Hepatic stellate cell (primary cell): ENCODE results near the gene CD59.
"Not testable (repeated sequence)": the region's sequence is repeated elsewhere in the genome, so short reads cannot be mapped to it uniquely, and the experiment has no call there.

Experiments used
- DNase-seq: peaks from one replicate; pipeline ENCODE4 v3.0.0; 2011; ENCODE audit warnings: low spot score

CD59 gene

DNA sequence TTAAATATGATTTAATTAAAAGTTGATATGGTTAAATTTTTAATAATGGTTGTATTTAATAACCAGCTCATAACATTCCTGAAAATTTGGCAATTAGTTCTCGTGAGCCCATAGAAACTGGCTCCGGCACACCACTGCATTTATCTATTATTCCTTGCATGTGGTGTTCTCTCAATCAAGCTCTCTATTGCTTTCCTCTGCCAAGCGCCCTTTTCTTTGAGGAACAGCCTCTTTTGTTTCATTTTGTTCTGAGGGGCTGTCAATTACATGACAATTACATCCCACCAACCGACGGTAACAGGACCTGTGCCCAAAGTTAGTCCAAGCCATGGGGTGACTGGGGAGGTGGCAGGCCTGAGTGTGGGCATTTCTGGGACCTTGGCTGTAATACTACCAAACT, 43.7 kb downstream of the CD59 start:
- DNase-seq = no peak

DNA sequence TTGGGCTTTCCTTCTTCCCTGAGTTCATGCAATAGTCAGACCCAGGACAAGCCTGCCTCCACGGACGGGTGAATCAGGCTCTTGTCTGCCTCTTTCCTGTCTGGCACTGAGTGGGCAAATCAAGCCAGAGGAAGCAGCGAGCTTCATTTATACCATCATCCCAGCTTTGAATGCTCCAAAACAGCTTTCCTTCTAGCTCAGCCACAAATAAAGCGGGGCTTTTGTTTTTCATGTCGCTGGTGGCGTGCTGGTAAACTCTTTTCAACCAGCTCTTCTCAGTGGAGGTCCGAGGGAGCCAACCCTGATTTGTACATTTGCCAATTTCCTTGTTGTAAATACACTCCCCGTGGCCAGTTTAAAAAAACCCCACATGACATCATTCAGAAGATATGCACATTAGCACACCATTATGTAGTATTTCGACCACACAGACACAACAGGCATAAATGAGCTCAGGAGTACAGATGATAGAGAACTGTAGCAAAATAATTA, 44.2 kb downstream of the CD59 start:
- DNase-seq = peak; percentile 54

DNA sequence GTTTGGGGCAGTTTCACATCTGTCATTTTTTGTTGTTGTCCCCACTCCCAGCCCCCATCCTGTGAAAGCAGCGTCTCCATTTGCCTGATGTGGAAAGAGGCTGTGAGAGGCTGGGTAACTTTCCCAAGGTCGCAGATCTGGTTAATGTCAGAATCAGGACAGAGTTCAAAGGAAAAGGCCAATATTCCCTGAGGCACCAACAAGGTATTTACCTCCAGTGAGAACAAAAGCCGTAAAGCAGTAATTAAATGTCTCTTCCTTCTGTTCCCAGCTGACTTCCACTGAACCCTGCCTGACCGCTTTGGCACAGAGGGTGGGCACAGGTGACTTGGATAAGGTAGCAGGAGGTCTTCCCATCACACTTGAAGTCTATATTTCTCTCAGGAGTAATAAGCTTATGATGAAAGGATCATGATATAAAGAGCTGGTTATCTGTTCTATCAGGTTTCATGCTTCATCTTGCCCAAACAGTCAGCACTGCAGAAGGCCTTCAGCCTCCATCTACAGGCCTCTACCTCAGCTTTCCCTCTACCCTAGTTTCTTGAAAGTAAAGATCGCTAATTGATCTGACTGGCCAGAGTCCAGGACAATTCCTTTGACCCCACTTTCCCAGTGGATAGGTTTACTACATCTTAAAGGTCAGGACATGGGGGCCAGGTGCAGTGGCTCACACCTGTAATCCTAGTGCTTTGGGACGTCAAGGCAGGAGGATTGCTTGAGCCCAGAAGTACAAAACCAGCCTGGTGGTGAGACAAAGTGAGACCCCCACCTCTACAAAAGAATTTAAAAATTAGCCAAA, 45.0 kb downstream of the CD59 start:
- DNase-seq = no peak

DNA sequence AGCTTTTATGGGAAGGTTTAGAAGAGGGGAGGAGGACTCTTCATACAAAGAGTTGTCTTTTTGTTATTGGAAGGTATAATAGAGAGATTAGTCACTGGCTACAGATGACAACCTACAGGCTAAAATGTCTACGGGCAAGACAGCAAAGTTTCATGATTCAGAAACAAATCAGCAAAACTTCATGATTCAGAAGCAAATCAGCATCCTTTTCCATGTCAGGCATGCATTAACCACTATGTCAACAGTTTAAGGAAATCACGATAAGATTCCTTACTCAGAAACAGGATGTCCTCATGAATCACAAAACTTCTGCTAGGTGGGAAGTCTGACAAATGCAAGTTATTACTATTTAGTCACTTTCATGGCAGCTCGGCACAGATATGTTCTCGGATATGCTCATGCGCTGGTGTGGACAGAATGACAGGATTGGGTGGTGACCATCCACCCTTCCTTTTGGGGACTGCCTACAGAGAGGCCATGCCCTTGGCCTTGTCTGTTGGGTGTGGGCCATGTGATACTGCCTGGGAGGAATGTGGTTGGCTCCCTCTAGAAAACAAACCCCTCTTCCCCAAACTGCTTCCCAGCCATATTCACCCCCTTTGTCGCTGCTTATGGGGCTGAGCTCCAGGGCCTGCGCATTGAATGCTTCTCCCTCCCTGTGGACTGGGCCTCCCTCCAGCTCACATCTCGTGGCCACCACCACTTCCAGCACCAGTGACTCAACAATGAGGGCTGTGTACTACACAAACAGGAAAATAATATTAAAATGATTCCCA, 45.7 kb downstream of the CD59 start:
- peak; percentile 68 for DNase-seq

DNA sequence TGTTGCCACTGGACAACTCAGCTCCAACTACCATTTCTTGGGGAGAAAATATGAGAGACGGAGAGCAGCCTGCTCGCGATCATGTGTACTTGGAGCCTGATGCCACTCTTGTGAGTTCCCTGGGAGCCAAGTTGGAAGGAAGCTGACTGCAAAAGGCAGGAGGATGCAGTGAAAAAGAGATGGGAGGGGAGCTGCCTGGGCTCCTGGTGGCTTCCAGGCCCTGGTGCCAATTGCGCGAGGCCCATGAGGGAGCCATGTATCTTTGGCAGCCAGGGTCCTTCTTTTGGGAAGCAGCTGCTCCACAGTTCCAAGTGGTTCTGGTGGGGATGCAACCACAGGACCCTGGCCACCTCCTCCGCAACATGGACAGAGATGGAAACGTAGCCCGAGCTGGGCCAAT, 46.7 kb downstream of the CD59 start:
- DNase-seq = no peak

DNA sequence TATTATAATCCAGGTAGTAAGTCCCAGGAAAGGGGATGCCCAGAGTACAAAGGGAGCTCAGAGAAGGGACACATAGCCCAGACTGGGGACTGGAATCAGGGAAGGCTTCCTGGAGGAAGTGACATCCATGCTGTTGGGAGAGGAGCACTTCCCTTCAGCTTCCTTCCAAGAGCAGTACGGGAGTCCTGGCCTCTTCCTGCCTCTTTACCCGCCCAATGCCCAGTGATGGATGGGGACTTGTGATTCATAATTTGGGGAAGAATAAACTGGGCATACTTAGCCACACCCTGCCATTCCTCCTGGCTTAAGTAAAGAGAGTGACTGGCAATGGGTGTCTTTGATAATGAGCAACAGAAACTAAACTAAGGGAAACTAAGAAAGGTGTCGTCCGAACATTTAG, 47.1 kb downstream of the CD59 start:
- DNase-seq = no peak

DNA sequence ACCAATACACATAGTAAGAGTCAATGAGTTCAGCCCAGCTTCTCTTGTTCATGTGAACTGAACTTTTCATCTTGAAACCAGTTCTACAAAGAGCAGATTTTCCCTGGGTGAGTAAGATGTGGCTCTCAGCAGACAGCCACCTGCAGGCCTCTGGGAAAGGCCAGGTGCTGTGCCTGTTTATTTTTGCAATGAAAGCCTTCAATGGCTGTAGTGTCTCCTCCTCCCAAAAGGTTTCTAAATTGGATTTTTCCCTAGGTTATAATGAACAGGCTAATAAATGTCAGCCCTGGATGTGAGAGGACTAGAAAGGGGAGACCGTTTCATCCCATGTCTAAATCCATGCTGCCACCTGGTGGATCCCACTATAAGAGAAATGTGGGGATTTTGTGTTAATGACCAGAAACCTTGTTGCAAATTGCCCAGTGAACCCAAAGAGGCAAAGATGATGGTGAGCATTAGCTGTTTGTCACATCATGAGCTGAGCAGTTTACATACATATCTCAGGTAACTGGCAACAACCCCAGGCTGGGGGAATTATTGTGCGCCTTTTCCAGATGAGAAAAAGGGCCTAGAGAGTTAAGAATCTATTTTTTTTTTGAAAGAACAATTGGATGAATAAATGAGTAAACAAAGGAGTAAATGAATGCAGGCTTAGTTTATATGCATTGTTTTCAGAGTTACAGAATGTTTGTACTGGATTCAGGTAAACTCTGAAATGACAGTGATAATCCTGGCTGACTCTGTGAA, 48.3 kb downstream of the CD59 start:
- DNase-seq = peak; percentile 44

DNA sequence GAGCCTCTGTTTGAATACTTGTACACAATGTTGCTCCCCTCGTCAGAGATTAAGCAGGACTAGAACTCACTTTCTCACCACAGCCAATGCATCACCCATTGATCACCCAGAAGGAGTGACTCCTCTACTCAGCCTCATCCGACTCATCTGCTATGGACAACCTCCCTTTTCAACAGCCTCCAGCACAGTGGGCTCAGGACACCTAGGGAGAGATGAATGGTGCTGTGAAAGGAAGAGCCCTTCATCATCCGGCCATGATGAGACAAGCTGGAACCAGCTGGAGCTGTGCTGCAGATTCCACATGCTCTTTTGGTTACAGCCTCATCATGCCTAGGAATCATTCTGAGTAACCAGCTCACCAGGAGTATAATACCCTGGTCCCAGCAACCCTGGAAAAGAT, 51.1 kb downstream of the CD59 start:
- no peak for DNase-seq

DNA sequence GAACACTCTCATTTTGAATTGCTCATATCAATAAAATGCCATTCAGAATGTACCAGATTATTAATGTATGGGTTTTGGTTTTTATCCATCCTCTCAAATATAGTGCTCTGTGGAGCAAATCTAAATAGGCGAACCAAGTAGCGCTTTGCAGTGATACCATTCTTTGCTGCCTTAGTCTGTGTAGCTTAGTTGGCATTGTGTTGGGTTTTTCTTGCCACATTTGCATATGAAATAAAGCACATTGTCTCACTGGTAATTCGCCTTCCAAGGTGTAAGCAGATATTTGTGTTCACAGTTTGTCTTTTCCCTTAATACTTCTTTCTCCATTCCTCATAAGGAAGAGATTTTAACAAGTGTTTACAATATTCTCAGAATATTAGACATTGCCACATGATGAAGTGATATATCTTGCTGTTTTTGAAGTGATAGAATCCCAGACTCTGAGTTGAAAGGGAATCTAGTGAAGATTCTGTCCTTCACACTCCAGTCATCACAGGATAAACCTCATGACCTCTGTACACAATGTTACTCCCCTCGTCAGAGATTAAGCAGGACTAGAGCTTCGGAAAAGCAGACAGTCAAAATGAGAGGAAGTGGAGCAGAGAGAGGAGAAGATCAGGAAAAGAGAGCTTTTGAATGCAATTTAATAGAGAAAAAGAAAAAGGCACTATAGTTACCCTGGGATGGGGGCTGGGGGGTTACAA, 52.1 kb downstream of the CD59 start:
- no peak for DNase-seq

DNA sequence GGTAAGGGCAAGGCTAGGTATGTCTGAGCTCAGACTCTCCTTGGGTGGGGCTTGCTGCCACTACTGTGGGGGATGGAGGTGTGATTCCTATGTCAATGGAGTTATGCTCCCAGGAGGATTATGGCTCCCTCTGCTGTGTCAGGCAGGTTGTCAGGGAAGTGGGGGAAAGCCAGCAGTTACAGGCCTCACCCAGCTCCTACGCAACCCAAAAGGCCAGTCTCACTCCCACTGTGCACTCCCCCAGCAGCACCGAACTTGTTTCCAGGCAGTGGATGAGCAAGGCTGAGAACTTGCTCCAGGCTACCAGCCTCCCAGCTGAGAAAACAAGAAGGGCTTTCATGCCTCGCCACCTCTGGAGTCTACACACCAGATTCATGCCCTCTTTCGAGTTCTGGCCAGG, 53.8 kb downstream of the CD59 start:
- DNase-seq = no peak

DNA sequence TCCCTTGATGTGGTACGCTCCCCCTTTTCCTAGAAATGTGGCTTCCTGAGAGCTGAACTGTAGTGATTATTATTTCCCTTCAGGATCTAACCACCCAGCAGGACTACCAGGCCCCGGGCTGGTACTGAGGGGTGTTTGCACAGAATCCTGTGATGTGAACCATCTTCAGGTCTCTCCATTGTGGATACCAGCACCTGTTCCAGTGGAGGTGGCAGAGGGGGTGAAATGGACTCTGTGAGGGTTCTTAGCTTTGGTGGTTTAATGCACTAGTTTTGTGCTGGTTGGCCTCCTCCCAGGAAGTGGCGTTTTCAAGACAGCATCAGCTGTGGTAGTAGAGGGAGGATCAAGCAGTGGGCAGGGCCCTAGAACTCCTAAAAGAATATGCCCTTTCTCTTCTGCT, 54.2 kb downstream of the CD59 start:
- no peak for DNase-seq

DNA sequence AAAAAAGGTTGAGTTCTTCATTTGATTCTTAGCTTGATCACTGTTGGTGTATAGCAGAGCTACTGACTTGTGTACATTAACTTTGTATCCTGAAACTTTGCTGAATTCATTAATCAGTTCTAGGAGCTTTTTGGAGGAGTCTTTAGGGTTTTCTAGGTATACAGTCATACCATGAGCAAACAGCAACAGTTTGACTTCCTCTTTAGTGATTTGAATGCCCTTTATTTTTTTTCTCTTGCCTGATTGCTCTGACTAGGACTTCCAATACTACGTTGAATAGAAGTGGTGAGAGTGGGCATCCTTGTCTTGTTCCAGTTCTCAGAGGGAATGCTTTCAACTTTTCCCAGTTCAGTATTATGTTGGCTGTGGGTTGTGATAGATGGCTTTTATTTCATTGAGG, 57.6 kb downstream of the CD59 start:
- not testable (repeated sequence) for DNase-seq

DNA sequence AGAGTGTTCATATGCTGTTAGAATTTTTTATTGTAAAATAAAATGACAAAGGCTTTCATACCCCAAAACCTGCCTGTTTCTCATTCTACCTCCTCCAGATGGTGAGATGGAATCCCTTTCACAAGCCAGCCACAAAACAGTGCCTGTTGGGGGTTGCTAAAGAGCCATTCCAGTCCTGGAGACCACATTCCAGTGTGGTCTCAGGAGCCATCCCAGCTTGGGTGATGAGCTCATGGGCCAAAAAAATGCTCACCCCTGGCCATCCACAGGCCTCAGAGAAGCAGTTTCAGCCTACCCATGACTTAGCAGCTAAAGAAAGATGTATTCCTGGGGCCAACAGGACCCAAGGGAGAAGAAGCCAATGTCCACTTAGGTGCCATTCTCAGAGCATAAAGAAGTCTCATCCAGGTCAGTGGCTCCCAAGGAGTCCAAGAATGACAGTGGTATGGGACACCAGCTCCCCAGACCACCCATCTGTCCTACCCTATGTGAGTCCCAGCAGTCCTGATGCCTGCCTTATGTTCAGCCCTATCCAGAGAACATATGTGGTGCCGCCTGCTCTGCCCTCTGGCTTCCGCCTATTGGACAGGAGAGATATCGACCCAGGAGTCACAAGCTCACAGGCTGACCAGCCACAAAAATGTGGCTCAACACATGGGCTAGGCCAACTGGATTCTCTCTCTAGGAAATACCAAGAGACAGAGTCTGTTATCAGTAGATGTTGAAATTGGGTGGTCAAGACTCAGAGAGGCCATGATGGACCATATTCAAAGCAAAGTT, 62.0 kb downstream of the CD59 start:
- DNase-seq = peak; percentile 79

DNA sequence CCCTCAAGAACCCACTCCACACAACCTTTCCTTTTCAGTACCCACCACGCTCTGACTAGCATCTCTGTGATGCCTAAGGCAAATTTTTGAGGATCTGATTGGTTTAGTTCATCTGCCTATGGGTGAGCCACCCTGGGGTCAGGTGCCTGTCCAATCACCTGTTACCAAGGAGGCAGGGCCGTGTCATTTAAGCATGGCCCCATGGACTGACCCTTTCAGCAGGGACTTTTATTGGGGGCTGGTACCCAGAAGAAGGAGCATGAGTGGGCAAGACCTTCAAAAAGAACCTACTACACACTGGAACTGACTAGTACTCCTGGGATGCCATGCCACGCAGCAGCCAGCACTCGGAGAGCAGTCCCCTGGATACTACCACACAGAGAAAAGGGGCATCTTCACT, 64.0 kb downstream of the CD59 start:
- no peak for DNase-seq

DNA sequence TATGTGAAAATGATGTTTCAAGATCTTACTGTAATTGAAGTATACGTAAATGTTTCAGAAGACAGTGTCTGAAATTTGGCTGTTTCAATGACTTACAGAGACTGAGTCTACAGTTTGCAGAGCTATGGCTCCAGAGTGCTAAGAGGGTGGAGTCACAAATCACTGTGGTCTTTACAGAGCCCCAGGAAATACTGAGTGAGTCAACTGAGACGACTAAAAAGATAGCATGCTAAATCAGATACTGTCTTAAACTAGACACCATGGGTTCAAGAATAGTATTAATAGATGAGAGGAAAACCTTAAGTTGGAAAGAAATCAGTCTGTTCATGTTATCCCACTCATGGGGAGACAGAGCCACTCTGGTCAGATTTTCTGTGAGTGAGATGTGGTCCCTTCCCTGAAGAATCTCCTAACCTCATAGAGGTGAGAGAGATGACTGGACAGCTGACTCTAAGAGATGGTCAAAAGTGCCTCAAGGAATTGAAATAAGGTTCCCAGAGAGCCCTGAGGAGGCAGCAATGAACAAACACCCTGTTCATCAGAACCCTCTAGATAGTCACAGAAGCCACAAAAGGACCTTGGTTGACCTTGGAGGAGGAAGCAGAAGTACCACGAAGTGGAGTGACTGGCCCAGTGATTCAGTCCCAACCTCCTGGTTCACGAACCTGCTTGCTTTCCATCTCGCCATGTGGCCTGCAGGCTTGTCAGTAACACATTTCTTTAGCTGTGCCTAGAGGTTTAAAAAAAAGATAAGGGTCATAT, 65.8 kb downstream of the CD59 start:
- DNase-seq = peak; percentile 74

DNA sequence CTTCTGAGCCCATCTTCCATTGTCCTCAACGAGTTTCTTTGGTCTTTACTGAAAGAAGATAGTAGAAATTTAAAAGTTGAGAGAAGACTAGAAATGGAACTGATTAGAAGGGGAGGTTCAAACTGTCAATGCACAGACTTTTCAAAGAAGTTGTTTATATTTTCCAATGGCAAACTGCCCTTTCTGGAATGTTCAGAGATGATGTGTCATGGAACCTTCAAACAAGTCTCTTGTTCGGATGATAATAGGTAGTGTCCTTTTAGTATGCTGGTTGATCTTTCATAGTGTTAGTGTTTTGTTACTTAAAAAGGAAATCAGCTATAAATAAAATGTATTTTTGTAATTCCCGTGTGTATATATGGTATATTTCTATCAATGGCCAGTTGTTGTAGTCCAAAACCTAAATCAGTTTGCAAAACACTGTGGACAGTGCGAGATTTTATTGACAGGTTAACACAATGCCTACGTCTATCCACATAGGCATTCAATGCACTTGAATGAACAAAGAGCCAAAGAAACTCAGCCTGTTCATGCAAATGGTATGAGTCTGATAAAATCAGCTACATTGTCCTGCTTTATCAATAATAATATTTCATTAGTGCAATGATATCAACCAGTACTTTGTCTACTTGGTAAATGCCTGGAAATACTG, 66.5 kb downstream of the CD59 start:
- no peak for DNase-seq

DNA sequence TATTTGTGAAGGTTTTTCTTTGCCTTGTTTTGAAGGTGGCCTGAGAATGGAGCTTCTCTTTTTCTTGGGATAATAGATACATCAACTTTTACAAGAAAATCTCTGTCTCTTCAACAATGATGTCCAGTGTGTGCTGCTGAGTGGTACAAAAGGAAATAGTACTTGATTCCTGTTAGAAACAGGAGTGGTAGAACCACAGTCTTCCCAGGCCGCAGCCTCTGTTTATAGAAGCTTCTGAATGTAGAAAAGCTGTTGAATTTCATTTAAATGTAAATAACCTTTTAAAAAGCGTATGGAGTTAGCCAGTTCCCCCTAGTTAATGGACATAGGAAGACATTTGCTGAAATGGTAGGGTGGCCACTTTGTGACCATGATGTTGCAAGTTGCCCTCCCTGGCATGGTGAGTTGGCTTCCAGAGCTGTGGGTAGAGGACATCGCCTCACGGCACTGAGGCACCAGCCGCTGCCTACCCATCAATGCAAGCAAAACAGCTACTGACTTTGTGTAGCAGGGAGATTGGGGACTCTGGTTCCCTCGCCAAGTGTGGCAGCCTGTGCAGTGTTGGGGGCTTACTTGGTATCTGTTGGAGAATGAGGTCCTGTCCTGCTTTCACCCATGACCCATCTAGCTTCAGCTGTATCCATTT, 67.1 kb downstream of the CD59 start:
- DNase-seq = no peak

DNA sequence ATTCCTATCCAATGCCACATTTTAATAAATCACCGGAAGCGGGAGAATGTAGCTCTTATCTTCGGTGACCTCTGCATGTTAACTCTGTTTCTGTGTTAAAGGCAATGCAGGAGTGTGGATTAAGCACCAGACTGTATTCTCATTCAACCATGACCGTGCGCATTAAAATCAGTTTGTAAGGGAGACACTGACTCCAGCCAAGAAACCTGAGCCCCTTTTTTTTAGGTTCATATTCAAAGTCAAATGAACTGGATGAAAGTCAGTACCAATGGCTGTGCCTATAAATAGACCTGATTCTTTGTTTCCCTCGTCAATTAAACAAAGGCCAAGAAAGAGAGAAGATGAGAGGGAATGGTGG, 67.8 kb downstream of the CD59 start:
- DNase-seq = no peak

DNA sequence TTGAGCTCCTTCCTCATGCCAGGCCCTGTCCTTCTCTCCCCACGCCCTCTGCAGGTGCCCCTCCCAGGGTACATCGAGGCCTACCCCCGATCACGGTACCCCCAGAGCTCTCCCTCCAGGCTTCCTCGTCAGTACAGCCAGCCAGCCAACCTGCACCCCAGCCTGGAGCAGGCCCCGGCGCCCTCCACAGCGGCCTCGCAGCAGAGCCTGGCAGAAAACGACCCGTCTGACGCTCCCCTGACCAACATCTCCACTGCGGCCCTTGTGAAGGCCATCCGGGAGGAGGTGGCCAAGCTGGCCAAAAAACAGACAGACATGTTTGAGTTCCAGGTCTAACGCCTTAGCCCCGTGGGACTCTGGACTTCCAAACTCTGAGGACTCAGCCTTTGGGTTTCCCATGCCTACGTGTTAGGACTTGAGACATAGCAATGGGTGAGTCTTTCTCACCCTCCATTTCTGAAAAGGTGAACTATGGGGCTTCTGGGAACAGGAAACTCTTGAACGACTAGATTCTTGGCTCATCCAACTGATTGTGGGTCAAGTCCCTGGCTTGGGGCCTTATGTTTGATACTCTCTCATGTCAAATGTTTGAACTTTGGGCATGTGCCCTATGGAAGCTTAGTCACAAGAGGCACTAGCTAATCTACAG, 68.3 kb downstream of the CD59 start:
- DNase-seq = no peak
